Measurements from ENCODE around the gene MUC6.
"Not testable (repeated sequence)": the region's sequence is repeated elsewhere in the genome, so short reads cannot be mapped to it uniquely, and the experiment has no call there.

MUC6 gene

DNA sequence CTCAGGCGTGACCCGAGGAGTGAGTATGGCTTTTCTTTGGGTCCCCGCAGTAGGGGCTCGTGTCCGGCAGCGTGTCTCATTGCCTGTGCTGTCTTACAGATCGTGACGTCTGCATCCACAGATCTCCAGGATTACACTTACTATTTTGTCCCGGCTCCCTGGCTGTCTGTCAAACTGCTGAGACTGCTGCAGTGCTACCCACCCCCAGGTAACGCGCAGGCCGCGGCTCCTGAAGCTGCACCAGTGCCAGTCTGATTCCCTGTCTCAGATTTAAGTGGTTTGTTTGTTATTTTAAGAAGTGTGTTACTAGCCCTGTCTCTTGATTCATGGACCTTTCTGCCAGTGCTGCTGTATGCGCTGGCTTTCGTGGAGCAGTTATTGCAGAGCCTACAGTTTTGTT lies 52.0 kb downstream of the MUC6 start:
- no peak for DNase-seq

DNA sequence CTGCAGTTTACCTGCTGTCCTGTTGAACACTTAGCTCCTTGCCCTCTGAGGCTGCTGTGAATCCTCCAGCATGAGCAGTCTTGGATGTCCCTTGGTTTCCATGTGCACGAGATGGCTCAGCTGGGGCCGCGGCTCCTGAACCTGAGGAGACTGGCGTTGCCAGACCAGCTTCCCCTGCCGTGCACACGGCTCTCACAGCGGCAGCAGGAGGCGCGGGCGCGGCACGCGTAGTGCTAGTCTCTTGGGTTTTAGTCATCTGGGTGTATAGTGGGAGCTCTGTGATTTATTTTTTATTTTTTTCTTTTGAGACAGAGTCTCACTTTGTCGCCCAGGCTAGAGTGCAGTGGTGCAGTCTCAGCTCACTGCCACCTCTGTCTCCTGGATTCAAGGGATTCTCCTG lies 54.8 kb downstream of the MUC6 start:
- DNase-seq: no peak

DNA sequence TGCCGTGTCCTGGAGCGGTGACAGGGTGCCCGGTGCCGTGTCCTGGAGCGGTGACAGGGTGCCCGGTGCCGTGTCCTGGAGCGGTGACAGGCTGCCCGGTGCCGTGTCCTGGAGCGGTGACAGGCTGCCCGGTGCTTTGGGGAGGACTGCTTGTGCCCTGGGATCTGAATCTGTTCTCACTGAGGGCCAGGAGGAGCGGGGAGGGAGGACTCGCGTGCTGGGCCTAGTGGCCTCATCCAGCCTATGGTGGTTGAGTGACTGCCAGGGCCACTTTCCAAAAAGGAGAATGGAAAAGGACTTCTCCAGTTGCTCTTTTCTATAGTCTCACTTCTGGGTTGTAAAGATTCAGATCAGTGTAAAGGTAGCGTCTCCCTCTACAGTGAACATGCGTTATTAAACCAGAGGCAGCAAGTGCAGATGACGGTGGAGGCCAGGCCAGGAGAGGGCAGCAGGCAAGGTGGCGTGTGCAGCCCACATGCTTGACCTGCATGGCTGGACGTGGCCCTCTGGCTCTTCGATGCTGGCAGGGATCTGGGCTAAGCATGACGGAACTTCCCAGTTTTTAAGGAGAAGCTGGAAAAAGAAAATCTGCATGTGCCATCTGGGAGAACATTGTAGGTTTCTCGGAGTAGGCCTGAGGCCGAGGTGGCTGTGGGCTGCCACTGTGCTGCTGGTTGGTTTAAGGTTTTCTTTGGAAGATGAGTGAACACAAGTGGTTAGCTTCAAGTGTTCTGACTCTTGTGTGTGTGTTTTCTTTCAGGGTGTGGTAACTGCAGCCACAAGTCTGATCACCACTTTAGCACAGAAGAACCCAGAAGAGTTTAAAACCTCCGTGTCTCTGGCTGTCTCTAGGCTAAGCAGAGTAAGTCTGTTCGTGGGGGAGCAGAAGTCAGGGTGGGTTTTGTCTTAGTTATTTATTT lies 55.8 kb downstream of the MUC6 start:
- DNase-seq: no peak

DNA sequence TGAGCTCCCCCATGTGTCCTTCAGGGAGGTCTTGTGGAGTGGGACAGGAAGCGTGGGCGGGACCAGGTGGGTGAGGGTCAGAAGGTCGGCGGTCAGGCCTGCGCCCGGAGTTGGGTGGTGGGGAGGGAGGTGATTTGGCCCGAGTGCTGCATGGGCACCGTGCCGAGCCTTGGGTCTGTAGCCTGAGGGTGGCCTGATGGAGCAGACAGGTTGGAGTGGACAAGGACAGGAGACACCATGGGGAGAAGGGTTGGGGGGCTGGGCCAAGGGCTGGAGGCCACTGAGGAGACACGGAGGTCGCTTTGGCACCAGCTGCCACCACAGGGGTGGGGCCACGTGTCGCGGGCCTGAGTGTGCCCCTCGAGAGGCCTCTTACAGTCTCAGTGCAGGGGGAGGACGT lies 57.7 kb downstream of the MUC6 start:
- no peak for DNase-seq

DNA sequence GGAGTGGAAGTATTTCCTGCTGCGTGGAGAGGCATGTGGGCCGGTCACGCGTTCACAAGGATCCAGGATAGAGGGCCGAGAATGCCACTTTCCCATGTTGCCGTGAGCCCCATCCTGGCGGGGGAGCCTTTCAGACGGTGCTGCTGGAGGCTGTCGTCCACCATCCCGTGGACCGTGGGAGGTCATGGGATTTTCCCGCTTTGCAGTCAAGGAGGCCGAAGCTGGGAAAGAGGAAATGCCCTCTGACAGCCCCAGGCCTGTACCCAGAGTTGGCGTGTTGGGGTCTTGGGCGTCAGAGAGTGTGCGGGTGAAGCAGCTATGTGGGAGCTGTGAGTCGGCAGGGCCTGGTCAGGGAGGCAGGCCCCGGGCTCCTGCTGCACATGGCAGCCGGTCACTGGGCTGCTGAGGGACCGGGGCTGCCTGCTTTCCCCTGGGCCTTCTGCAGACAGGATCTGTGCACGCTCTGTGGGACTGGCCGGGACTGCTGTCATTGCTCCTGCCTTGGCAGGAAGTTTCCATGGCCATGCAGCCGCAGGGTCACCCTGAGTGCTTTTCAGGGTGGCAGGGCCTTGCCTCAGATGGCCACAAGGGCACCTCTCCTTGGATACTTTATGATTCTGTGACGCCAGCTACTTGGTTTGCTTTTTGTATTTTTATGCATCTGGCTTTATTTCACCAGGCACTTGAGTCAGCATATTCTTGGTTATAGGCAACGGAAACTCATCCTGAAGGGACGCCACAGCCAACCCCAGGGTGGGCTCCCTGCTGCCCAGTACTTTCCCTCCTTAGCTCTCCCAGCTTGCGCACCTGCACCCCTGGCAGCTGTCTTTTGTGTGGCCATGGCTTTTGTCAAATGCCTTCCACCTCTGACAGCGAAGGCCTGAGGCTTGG lies 58.4 kb downstream of the MUC6 start:
- DNase-seq: no peak

DNA sequence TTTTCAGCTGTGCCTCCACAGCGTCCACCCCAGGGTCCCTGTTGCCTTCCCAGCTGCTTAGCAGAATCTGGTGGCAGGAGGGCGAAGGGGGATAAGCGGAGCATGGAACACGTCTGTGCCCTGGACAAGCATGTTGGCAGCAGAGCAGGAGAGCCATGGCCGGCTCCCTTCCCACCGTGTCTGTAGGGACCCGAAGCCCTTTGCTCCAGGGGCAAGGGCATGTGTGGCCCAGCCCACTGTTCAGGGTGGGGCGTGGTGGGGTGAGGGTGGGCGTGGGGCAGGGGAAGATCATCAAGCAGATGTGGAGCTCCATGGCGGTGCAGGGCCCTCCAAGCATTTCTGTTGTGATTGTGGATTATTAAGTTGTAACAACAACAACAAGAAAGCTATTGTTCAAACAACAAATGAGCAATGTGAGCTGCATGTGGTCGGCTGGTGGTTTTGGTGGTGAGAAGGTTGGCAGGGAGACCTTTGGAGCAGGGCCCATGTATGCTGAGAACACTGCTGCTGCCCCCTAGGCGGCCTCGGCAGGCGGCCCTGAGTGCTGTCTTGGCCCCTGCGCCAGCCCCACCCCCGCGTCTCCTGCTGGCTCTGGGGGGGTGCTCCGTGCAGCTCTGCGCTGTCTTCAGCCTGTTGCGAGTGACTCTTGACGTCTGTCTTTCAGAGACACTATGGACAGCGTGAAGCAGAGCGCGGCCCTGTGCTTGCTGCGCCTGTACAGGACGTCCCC lies 59.9 kb downstream of the MUC6 start:
- DNase-seq: no peak

DNA sequence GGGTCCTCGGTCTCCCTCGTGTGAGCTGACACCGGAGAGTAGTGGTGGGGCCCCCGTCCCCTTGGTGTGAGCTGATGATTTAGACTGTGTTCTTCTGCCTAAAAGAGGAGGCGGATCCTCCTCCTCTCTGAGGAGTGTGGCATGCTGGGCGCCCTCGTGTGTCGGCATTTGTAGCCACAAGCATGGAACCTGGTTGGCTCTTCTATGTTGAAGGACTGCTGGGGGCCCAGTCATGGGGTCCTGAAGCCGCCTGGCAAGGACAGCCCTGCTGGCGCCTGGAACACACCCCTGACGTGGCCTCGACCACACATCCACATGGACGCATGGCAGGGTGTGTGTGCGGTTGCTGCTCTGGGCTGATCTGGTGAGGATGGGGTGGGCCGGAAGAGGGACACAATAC lies 60.7 kb downstream of the MUC6 start:
- no peak for DNase-seq

DNA sequence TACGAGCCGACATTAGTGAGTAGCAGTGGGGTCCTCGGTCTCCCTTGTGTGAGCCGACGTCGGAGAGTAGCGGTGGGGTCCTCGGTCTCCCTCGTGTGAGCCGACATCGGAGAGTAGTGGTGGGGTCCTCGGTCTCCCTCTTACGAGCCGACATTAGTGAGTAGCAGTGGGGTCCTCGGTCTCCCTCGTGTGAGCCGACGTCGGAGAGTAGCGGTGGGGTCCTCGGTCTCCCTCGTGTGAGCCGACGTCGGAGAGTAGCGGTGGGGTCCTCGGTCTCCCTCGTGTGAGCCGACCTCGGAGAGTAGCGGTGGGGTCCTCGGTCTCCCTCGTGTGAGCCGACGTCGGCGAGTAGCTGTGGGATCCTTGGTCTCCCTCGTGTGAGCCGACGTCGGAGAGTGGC lies 61.1 kb downstream of the MUC6 start:
- DNase-seq: not testable (repeated sequence)

DNA sequence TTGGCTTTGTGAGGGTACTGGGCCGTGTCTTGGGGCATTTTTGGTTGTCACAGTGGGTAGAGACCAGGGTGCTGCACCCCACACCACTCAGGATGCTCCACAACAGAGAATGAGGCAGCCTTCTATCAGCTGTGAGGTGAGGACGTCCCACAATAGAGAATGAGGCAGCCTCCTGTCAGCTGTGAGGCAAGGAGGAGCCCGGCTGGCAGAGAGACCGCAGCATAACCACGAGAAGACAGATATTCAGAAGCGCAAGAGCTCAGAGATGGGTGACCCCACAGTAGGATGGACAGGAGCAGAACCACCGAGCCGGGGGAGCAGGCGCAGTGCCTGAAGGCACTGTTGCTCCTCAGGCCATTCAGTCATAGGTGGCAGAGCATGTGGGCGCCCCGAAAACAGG lies 63.3 kb downstream of the MUC6 start:
- no peak for DNase-seq

DNA sequence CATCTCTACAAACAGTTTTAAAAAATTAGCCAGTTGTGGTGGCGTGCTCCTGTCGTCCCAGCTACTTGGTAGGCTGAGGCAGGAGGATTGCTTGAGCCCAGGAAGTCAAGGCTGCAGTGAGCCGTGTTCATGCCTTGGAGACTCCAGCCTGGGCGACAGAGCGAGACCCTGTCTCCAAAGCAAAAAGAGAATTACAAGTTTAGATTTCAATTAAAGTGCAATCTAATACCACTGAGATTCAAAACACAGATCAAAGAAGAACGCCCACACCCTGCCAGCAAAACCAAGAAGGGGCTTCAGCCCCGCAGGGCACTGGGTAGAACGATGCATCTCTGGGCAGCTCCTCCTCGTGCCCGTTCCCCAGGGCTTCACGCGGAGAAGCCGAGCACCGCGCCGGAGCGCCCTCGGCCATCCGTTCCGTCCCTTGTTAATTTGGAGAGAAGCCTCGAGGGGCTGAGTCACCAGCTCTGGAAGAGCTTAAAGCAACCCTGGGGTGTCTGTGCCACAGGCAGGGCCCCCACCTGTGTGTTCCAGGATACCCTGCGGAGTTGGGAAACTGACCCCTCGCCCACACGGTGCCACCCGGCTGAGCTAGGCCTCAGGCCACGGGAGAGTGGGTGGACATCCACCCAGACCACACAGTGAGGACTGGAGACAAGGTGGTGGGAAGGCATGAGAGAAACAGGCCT lies 63.9 kb downstream of the MUC6 start:
- no peak for DNase-seq

DNA sequence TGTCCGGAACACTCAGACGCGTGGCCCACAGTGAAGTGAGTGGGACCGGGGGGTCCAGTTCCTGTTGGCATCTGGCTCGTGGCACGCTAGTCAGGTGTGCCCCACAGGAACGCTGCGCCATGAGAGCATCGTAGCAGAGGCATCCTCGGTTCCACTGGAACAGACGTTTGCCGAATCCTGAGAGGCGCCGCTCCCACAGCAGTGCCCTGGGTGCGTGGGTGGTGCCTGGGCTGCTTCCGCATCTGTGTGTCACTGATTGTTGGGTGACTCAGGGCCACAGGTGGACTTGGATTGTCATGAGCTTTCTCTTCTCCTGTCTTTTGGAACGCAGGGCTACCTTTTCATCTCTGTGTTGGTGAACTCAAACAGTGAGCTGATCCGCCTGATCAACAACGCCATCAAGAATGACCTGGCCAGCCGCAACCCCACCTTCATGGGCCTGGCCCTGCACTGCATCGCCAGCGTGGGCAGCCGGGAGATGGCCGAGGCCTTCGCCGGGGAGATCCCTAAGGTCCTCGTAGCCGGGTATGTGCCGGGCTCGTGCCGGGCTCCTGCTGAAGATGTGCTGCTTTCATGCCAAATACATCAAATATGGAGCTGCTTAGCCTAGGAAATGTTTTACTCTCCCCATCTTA lies 64.7 kb downstream of the MUC6 start:
- no peak for DNase-seq

DNA sequence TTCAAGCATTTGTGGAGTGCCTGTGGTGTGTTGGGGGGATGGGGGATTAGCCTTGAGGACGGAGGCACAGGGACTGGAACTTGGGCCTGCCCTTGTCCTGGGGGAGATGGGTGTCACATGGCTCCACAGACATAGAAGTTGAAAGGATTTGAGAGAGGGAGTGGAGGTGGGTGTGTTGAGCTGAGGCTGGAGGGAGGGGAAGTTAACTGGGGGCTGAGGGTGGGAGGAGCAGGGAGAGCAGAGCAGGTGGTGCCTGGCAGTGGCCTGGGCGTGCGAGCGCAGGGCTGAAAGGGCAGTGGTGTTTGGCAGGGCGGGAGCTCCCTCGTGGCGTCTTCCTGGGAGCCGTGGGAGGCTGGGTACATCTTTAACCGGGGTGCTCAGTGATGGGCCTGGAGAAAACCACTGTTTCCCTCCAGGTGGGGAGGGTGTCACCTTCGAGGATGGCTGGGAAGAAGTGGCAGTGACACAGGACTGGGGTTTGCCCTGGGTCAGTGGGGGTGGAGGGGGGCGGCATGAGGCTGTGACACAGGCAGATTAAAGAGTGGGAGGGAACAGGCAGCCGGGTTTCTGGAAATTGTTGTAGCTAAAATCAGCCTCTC lies 65.3 kb downstream of the MUC6 start:
- no peak for DNase-seq

DNA sequence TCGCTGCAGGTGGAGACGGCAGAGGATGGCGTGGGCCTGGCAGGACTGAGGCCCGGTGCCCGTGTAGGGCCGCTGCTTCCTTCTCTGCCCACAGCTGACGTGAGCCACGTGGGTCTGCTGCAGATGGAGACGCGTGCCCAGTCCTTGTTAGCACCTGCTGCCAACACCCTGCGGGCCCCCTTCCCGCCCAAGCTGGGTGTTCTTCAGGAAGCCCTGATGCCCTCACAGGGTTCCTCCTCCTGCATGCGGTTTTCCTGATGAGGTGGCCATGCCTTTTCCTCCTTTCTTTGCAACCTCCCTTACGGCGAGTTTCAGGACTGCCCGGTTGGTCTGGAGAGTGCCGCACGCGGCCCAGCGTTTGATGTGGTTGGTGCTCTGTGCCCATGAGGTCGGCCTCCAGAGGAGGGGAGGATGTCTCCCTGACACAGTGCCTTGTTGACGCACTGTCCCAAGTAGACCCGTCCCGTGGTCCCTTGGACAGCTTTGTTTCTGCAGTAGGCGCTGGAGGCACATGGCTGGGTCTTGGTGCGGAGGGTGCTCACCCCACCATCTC lies 66.1 kb downstream of the MUC6 start:
- DNase-seq: peak; percentile 15

DNA sequence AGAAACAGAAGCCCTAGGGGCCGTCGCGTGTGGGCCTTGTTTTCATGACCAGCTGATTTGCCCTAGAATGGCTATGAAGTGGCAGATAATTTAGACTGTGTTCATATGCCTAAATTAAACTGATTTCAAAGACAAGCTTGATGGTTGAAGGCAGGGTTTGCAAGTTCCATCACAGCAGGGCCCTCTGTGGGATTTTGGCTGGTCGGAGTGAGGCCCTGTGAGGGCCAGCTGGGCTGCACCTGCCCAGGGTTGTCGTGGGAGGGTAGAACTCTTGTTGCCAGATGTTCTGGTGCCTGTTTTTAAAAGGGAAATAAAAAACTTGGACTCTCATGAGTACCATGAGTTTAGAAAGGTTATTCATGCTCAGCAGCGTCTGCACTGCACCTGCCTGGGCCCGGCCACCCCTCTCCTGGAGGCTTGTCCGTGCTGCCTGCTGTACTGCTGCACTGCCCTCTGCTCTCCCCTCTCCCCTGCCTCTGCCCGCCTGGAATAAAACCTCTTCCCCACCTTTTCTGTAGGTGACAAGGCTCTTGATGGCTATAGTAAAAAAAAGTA lies 66.8 kb downstream of the MUC6 start:
- no peak for DNase-seq

DNA sequence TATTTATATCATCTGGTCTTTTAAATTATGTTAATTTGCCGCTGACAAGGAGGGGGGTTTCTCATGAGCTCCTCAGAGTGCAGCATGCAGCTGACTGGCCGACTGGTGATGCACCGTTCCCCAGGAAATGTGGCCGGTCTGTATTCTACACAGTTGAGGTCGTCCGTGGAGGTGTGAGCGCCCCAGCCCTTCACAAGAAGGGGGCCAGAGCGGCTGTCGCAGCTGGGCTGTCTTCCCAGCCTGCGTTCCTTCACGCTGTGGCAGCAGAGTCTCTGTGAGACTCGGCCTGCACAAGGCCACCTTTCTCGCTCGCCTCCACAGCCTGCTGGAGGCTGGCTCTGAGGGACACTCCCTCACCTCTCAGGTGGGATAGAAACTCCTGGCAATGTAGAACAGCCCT lies 67.7 kb downstream of the MUC6 start:
- no peak for DNase-seq

DNA sequence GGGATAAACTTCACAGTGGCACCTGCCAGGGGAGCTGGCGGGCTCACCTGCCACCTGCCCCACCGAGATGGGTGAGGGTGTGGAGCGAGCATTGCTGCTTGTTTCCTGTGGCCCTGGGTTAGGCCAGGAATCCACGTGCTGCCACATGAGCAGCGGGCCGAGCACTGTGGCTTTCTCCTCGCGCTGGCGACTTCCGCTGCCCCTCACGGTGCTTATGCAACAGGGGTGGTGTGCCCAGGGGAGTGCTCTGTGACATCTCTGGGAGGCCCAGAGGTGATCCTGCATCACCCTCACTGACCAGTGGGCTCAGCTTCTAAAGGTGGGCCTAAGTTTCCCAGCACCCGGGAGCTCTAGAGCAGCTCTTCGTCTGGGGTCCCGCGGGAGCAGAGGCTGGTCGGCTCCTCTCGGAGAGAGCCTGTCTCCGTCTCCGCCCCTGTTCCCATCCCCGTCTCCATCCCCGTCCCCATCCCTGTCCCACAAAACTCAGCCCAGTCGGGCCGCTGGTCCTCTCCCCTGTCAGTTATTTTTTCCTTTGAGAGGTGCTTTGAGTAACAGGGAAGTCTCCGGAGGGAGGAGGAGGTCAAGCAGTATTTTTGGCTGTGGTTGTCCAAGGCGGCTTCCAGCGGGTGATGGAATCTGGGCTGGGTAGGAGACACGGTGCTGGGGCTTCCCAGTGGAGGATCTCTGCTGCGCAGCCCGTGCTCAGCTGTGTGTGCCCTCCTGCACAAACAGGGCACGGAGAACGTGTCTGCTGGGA lies 68.3 kb downstream of the MUC6 start:
- no peak for DNase-seq

DNA sequence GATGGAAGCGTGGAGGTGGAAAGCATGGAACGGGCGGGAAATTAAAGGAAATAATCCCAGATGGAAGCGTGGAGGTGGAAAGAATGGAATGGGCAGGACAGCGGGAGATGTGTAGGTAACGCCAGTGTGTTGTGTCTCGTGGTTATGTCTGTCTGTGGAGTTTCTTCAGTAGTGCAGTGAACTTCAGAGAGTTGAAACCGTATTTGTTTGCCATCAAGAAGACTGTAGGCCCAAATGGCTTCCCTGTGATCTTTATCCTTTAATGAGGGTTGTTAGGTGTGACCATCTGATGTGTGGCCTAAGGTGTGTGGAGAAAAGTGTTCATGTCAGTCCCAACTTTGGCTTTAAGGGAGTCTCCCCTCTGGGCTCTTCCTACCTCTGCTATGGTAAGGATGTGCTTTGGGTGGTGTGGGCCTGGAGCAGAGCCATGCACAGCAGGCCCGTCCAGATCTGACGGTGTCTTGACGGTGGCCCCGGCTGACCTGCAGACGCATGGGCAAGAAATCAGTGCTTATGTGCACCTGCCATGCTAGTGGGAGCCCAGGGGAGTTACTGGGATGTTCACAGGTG lies 71.2 kb downstream of the MUC6 start:
- no peak for DNase-seq

DNA sequence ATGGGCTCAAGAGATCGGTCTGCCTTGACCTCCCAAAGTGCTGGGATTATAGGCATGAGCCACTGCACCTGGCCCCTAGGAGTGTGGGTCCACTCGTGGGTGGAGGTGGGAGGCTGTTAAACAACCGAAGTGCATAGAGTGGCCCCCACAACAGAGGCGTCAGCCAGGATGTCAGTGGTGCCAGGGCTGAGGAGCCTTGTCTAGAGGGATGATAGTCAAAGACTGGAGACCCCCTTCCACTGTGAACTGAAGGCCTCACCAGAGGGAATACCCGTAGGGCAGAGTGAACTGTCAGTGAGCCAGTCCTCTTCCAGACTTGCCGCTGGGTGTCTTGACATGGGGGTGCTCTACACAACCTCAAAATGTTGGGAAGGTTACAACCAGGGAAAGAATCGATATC lies 72.7 kb downstream of the MUC6 start:
- DNase-seq: no peak
